HUES6 (cell line): ENCODE data around the gene SCN8A.
"Not testable (repeated sequence)": the region's sequence is repeated elsewhere in the genome, so short reads cannot be mapped to it uniquely, and the experiment has no call there.

Experiments
- H3K27ac ChIP-seq: 2 replicates; pipeline ENCODE4 v1.7.0; 2013; ENCODE audit warnings: low read depth, mild to moderate bottlenecking, low read length, inconsistent platforms
- H3K27me3 ChIP-seq: 2 replicates; pipeline ENCODE4 v1.6.1; 2013; ENCODE audit warnings: low read length; ENCODE audit not compliant: control insufficient read depth, insufficient read depth
- H3K36me3 ChIP-seq: 2 replicates; pipeline ENCODE4 v1.6.1; 2013; ENCODE audit warnings: low read length; ENCODE audit not compliant: control insufficient read depth, insufficient read depth
- H3K4me1 ChIP-seq: 2 replicates; pipeline ENCODE4 v1.6.1; 2013; ENCODE audit warnings: low read length; ENCODE audit not compliant: control insufficient read depth, insufficient read depth
- H3K4me3 ChIP-seq: 2 replicates; pipeline ENCODE4 v1.5.1; 2013; ENCODE audit warnings: low read depth, low read length
- H3K9ac ChIP-seq: one replicate; pipeline ENCODE4 v1.6.1; 2013; ENCODE audit warnings: mild to moderate bottlenecking, low read length
- H3K9me3 ChIP-seq: 2 replicates; pipeline ENCODE4 v1.6.1; 2013; ENCODE audit warnings: low read depth, low read length; ENCODE audit not compliant: control insufficient read depth, insufficient read depth

The SCN8A gene

DNA sequence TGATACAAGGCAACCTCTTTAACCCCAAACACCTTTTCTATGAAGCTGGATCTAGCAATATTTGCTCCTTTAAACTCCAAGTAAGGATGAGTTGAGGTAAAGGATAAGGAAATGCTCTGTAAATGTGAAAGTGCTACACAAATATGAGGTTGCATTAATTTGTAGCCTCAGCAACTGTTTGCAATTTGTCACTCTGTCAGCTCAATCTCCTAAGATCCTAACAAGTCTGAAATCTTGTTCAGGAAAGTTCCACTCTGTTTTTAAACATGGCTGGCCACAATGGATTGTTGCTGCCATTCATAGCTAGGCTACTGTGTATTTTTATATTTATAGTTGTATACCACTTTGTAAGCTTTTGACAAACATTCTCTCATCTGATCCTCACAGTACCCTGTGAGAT, 51.3 kb downstream of the SCN8A start:
- Histone ChIP-seq H3K9ac (no peak overlapping the region), H3K36me3 (no peaks in the 10 kb centered on the region; the same call in 1 of the 2 replicates), H3K27ac (no peak overlapping the region), H3K4me1 (no peaks in the 10 kb centered on the region), H3K9me3 (peaks cover 15% of the 10 kb centered on the region), H3K4me3 (no peak overlapping the region), H3K27me3 (no peaks in the 10 kb centered on the region)

DNA sequence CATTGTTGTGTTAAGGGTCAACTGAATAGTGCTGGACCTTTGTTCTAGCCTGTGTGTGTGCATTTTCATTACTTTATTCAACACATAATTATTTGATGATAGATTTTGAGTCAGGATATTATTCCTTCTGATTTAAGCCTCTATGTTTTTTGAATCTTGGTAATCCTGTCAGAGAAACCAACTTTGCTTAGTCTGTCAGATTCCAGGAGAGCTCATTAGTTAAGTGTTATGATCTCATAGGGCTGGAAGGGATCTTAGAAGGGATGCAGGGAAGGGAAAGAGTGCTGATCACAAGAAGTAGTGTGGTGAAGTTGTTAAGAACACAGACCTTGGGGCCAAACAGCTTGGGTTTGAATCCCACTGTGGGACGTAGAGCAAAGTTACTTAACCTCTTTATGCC, 52.9 kb downstream of the SCN8A start:
- Histone ChIP-seq H3K4me1 (no peaks in the 10 kb centered on the region), H3K9me3 (peaks cover 16% of the 10 kb centered on the region), H3K27me3 (no peaks in the 10 kb centered on the region), H3K36me3 (no peaks in the 10 kb centered on the region), H3K9ac (no peak overlapping the region), H3K4me3 (no peak overlapping the region), H3K27ac (no peak overlapping the region)

DNA sequence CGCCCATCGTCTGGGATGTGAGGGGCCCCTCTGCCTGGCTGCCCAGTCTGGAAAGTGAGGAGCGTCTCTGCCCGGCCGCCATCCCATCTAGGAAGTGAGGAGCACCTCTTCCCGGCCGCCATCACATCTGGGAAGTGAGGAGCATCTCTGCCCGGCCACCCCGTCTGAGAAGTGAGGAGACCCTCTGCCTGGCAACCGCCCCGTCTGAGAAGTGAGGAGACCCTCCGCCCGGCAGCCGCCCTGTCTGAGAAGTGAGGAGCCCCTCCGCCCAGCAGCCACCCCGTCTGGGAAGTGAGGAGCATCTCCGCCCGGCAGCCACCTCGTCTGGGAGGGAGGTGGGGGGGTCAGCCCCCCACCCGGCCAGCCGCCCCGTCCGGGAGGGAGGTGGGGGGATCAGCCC, 53.7 kb downstream of the SCN8A start:
- H3K27ac ChIP-seq, H3K4me3 ChIP-seq, H3K9ac ChIP-seq, H3K36me3 ChIP-seq, H3K27me3 ChIP-seq, H3K4me1 ChIP-seq: not testable (repeated sequence)
- peaks cover 23% of the 10 kb centered on the region for H3K9me3 ChIP-seq

DNA sequence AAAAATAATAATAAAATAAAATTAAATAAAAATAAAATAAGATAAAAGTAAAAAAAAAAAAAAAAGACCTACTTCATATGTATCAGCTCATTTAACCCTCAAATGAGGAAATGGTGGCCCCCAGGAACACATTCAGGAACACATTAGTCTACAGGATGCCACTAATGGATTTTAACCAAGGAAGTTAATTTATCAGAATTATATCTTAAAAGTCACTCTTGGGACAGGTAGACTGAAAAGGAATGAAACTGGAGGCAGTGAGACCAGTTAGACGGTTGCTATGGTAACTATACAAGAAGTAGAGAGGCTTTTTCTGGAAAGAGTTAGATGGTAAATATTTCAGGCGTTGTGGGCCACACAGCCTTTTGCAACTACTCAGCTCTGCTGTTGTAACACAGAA, 54.9 kb downstream of the SCN8A start:
- Histone ChIP-seq H3K9ac (no peak overlapping the region), H3K27me3 (no peaks in the 10 kb centered on the region), H3K36me3 (no peaks in the 10 kb centered on the region), H3K4me1 (no peaks in the 10 kb centered on the region), H3K4me3 (no peak overlapping the region), H3K9me3 (peaks cover 30% of the 10 kb centered on the region), H3K27ac (no peak overlapping the region)

DNA sequence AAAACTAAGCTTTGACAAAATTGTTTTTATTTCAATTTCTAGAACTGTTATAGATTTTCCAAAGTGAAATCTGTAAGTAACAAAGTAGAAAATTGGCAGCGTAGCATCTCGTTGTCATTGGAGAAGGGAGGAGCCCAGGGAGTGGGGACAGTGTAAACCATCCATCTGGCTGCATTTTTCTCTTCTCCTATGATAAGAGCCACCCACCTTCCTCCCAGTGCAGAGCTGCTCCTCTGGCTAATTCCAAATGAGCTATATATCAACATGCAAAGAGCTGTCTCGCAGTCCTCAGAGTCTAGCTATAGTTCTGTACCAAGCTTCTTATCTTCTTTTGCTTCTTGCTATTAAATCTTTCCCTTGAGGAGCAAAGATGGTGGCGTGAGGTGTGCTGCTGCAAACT, 56.6 kb downstream of the SCN8A start:
- H3K4me1 ChIP-seq, result no peaks in the 10 kb centered on the region
- H3K27ac ChIP-seq, result no peak overlapping the region
- H3K27me3 ChIP-seq, result no peaks in the 10 kb centered on the region
- H3K4me3 ChIP-seq, result no peak overlapping the region
- peaks cover 29% of the 10 kb centered on the region for H3K9me3 ChIP-seq
- H3K9ac ChIP-seq, result no peak overlapping the region
- no peaks in the 10 kb centered on the region for H3K36me3 ChIP-seq

DNA sequence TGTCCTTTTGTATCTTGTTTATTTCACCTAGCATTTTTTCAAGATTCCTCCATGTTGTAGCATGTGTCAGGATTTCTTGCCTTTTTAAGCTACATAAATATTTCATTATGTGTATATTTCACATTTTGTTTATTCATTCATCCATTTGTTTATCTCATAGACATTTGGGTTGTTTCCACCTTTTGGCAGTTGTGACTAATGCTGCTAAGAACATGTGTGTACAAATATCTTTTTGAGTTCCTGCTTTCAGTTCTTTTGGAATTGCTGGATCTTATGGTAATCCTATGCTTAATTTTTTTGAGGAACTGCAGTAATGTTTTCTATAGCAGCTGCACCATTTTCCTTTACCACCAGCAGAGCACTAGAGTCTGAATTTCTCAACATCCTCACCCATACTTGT, 62.4 kb downstream of the SCN8A start:
- peaks cover 15% of the 10 kb centered on the region for H3K9me3 ChIP-seq
- H3K4me3 ChIP-seq, result no peak overlapping the region
- no peaks in the 10 kb centered on the region for H3K27me3 ChIP-seq

DNA sequence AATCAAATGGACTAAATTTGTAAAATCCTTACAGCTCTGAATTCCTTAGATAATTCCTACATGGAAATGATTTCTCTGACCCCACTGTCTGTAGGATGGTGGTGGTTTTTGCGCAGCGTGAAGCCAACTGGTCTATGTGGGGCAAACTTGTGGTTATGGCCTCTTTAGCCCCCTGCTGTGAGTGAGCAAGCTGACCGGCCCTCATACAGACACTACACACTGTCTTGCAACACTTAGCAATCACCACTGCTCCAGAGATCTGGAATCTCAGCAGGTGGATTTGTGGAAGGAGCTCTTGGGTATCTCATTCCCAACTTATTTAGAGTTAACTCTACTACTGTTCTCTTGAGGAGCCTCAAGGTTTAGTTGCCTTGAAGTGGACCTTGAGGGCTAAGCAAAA, 70.2 kb downstream of the SCN8A start:
- Histone ChIP-seq H3K9me3 (no peaks in the 10 kb centered on the region), H3K27me3 (no peaks in the 10 kb centered on the region), H3K27ac (no peak overlapping the region), H3K9ac (no peak overlapping the region), H3K36me3 (peaks cover 4% of the 10 kb centered on the region; the same call in 1 of the 2 replicates), H3K4me1 (peaks cover 6% of the 10 kb centered on the region), H3K4me3 (no peak overlapping the region)

More for the DNA sequence above, 62.4 kb downstream of the SCN8A start:
- Histone ChIP-seq H3K4me1 (no peaks in the 10 kb centered on the region; the same call in 1 of the 2 replicates), H3K36me3 (no peaks in the 10 kb centered on the region), H3K27ac (no peak overlapping the region), H3K9ac (no peak overlapping the region)

DNA sequence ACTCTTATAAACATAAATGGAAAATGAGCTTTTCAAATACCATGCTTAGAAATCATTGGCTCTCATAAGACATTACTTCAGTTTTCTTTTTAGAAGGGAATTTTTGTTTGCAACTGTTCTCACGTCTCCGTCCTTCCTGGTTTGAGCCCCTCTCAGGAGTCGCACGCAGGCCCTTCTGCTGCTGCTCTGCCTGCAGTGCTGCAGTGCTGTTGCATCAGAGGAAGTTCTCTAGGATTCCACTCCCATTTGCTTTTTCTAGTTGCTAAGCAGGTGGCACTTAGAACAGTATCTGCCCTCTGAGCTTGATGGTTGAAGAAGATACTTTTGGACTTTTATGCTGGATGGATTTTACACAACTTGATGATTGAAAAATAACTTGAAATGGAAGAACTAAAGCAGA, 70.8 kb downstream of the SCN8A start:
- H3K4me3 ChIP-seq, result no peak overlapping the region
- H3K9me3 ChIP-seq, result no peaks in the 10 kb centered on the region
- H3K27me3 ChIP-seq, result no peaks in the 10 kb centered on the region
- no peak overlapping the region for H3K9ac ChIP-seq
- peaks cover 4% of the 10 kb centered on the region; the same call in 1 of the 2 replicates for H3K36me3 ChIP-seq
- H3K27ac ChIP-seq, result no peak overlapping the region
- peaks cover 12% of the 10 kb centered on the region for H3K4me1 ChIP-seq

DNA sequence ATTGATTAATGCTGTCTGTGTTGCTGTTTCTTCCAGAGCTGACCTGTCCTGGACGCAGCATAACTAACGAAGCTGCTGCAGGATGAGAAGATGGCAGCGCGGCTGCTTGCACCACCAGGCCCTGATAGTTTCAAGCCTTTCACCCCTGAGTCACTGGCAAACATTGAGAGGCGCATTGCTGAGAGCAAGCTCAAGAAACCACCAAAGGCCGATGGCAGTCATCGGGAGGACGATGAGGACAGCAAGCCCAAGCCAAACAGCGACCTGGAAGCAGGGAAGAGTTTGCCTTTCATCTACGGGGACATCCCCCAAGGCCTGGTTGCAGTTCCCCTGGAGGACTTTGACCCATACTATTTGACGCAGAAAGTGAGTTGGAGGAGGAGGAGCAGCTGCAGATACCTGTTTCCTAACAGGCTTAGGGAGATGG, 71.7 kb downstream of the SCN8A start:
- Histone ChIP-seq H3K9ac (no peak overlapping the region), H3K36me3 (peaks cover 4% of the 10 kb centered on the region; the same call in 1 of the 2 replicates), H3K9me3 (no peaks in the 10 kb centered on the region), H3K4me3 (no peak overlapping the region), H3K27me3 (no peaks in the 10 kb centered on the region), H3K4me1 (peaks cover 19% of the 10 kb centered on the region), H3K27ac (no peak overlapping the region)

DNA sequence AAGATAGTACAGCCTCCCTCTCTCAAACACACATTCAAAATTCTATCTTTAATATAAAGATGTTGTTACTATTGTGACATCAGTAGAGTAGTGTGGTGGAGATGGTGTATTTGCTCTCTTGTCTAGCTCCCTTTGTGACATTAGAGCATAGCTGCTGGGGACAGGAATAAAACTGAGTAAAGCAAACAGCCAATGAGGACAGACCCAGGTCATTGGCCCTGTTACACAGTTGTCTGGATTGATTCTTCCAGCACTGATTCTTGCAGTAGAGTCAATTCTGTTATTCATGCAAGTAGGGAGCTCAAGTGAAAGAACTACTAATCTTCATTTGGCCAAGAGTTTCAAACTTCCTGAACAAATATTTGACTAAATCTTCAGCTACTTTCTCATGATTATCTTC, 72.4 kb downstream of the SCN8A start:
- Histone ChIP-seq H3K27ac (no peak overlapping the region), H3K27me3 (no peaks in the 10 kb centered on the region), H3K9me3 (no peaks in the 10 kb centered on the region), H3K36me3 (peaks cover 4% of the 10 kb centered on the region; the same call in 1 of the 2 replicates), H3K4me3 (no peak overlapping the region), H3K9ac (no peak overlapping the region), H3K4me1 (peaks cover 19% of the 10 kb centered on the region)

DNA sequence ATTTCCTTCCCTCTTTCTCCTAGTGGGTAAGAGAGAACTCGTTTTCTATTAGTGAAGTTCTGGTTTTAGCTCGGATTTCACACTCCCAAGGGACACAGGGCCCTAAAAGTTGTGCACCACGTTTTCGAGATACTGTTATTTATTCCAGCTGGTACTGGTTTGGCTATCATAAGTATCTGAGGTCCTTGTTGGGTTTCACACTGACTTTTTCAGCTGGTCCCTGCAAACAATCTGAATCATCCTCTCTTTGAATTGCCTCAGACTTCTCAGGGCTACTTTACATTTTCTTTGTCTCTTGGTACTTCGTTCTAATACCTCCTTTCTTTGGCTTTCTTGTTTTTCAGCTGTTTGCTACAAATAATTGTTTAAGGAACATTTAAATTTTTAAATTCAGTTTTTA, 75.7 kb downstream of the SCN8A start:
- Histone ChIP-seq H3K9me3 (no peaks in the 10 kb centered on the region), H3K27me3 (no peaks in the 10 kb centered on the region), H3K4me3 (no peak overlapping the region), H3K9ac (no peak overlapping the region), H3K4me1 (peaks cover 17% of the 10 kb centered on the region), H3K36me3 (peaks cover 4% of the 10 kb centered on the region; the same call in 1 of the 2 replicates), H3K27ac (peak overlapping the region; percentile 52; the same call in 1 of the 2 replicates)

DNA sequence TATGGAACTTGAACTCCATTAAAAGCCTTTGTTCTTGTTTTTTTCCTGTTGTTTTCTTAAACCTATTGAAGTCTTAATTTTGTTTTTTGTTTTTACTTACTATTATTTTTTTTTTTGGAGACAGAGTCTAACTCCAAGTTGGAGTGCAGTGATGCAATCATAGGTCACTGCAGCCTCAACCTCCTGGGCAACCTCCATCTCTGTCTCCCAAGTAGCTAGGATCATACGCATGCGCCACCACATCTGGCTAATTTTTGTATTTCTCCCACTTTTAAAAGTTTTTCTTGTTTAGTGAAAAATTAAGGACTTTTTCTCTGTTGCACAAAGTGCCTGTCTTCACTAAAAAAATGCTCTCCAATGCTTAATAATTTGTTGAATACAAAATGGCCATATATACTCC, 76.2 kb downstream of the SCN8A start:
- H3K36me3 ChIP-seq, result peaks cover 4% of the 10 kb centered on the region; the same call in 1 of the 2 replicates
- no peaks in the 10 kb centered on the region for H3K9me3 ChIP-seq
- peaks cover 17% of the 10 kb centered on the region for H3K4me1 ChIP-seq
- H3K9ac ChIP-seq, result no peak overlapping the region
- no peak overlapping the region for H3K4me3 ChIP-seq
- no peak overlapping the region for H3K27ac ChIP-seq
- no peaks in the 10 kb centered on the region for H3K27me3 ChIP-seq
